ENCODE data around the gene NPM1. TPM values are rescaled to one million over a fixed set of nuclear protein-coding genes. Genes with fewer than 3 reads are reported as not detected.
"Not testable (repeated sequence)": the region's sequence is repeated elsewhere in the genome, so short reads cannot be mapped to it uniquely, and the experiment has no call there.

The NPM1 gene
- total RNA-seq, 4 donors from 2014 or later, result 532 to 835 (median 744) TPM

- Histone ChIP-seq H3K9me3 (no peaks in the 10 kb centered on the region), H3K4me3 (no peak overlapping the region), H3K4me1 (no peaks in the 10 kb centered on the region), H3K27ac (no peak overlapping the region), H3K36me3 (no peaks in the 10 kb centered on the region), H3K27me3 (peaks cover 9% of the 10 kb centered on the region)
- TF ChIP-seq EP300 (IDR thresholded peaks at IDR 0.05) (no peak), POLR2A (IDR thresholded peaks at IDR 0.05) (no peak), CTCF (IDR thresholded peaks at IDR 0.05) (no peak), POLR2AphosphoS5 (IDR thresholded peaks at IDR 0.05) (no peak)
- ATAC-seq, result no peak
- WGBS, 2 donors (ENCODE audit: low coverage in 1 of 2), result 25 to 78% methylated on average over 3 to 5 of the region's 7 CpGs
These were observed 22.3 kb upstream of the NPM1 start for GRCh38 chr5:171365351-171365750.

DNA sequence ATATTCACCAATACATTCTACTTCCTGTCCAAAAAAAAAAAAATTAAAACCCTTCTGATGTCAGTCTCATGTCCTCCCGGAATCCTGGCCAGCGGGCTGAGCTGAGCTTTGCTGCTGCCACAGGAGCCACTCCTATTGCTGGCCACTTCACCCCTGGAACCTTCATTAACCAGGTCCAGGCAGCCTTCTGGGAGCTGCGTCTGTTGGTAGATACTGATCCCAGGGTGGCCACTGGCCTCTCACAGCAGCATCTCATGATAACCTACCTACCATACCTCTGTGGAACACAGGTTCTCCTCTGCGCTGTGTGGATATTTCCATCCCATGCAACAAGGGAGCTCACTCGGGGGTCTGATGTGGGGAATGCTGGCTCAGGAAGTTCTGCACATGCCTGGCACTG is 21.0 kb upstream of the NPM1 start:
- Histone ChIP-seq H3K27ac (no peak overlapping the region), H3K4me1 (no peaks in the 10 kb centered on the region), H3K36me3 (no peaks in the 10 kb centered on the region), H3K9me3 (no peaks in the 10 kb centered on the region), H3K4me3 (no peak overlapping the region), H3K27me3 (peaks cover 21% of the 10 kb centered on the region)
- TF ChIP-seq EP300 (IDR thresholded peaks at IDR 0.05) (no peak), POLR2A (IDR thresholded peaks at IDR 0.05) (no peak), CTCF (IDR thresholded peaks at IDR 0.05) (no peak), POLR2AphosphoS5 (IDR thresholded peaks at IDR 0.05) (no peak)
- 20 to 100% methylated on average over 2 of the region's 5 CpGs for WGBS, 2 donors (ENCODE audit: low coverage in 1 of 2)
- no peak for ATAC-seq

DNA sequence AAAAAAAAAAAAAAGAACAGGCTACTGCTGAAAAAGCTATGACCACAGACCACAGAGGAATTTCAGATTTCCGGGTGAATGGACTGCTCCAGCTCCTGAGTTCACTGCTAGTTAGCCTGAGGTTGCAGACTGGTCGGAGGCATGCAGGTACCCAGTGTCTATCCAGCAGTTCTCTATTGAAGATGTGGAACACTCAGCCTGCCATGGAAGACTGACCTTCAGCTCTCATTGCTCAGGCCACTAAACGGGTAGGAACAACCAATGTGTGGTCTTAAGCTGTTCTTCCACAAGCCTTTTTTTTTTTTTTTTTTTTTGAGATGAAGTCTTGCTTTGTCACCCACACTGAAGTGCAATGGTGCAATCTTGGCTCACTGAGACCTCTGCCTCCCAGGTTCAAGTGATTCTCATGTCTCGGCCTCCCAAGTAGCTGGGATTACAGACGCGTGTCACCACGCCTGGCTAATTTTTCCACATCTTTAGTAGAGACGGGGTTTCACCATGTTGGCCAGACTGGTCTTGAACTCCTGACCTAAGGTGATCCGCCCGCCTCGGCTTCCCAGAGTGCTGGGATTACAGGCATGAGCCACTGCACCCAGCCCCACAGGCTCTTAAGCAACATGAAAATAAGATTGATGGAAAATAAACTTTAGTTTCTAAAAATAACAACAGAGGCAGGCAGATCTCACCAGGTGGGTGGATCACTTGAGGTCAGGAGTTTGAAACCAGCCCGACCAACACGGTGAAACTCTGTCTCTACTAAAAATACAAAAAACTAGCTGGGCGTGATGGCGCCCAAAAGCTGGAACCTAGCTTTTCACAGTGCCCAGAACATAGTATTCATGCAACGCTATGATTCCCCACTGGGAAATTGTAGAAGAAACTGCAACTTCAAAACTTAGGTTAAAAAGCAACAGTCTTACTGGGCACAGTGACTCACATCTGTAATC is 20.0 kb upstream of the NPM1 start:
- Histone ChIP-seq H3K27me3 (peaks cover 24% of the 10 kb centered on the region), H3K9me3 (no peaks in the 10 kb centered on the region), H3K27ac (no peak overlapping the region), H3K4me1 (no peaks in the 10 kb centered on the region), H3K4me3 (no peak overlapping the region), H3K36me3 (no peaks in the 10 kb centered on the region)
- 61 to 84% methylated on average over 5 to 11 of the region's 16 CpGs for WGBS, 2 donors (ENCODE audit: low coverage in 1 of 2)
- no peak for TF ChIP-seq POLR2A (IDR thresholded peaks at IDR 0.05)
- TF ChIP-seq EP300 (IDR thresholded peaks at IDR 0.05), result no peak
- no peak for TF ChIP-seq CTCF (IDR thresholded peaks at IDR 0.05)
- TF ChIP-seq POLR2AphosphoS5 (IDR thresholded peaks at IDR 0.05), result no peak
- no peak for ATAC-seq

GRCh38 chr5:171369056-171369455 is 18.6 kb upstream of the NPM1 start:
- Histone ChIP-seq H3K9me3 (no peaks in the 10 kb centered on the region), H3K4me3 (no peak overlapping the region), H3K27me3 (peaks cover 24% of the 10 kb centered on the region), H3K27ac (no peak overlapping the region), H3K4me1 (no peaks in the 10 kb centered on the region), H3K36me3 (no peaks in the 10 kb centered on the region)
- TF ChIP-seq POLR2A (IDR thresholded peaks at IDR 0.05), result no peak
- WGBS, 2 donors (ENCODE audit: low coverage in 1 of 2), result 83 to 90% methylated on average over 3 to 6 of the region's 6 CpGs
- ATAC-seq, result no peak

DNA sequence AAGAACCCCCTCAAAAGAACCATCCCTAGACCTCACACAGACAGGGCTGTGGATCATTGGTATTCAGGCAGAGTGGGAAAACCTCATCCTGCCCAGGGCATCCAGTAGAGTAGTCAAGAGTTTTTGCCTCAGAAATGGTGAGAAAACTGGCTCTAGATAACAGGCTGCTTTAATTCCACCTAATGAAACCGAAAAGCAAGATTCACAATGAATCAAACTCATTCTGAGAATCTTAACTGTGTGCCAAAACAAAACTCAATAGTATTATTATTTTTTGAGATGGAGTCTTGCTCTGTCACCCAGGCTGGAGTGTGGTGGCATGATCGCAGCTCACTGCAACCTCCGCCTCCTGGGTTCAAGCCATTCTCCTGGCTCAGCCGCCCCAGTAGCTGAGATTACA is 17.8 kb upstream of the NPM1 start:
- Histone ChIP-seq H3K9me3 (no peaks in the 10 kb centered on the region), H3K4me1 (no peaks in the 10 kb centered on the region), H3K4me3 (no peak overlapping the region), H3K36me3 (no peaks in the 10 kb centered on the region), H3K27ac (no peak overlapping the region), H3K27me3 (peaks cover 24% of the 10 kb centered on the region)
- TF ChIP-seq CTCF (IDR thresholded peaks at IDR 0.05) (no peak), POLR2AphosphoS5 (IDR thresholded peaks at IDR 0.05) (no peak), EP300 (IDR thresholded peaks at IDR 0.05) (no peak), POLR2A (IDR thresholded peaks at IDR 0.05) (no peak)
- no peak for ATAC-seq
- WGBS, 2 donors (ENCODE audit: low coverage in 1 of 2), result 95% methylated on average over 4 of the region's 4 CpGs; no CpG with 5 or more reads in 1 of the 2 donors

GRCh38 chr5:171370881-171371280 is 16.8 kb upstream of the NPM1 start:
- H3K4me3 ChIP-seq, H3K27ac ChIP-seq, H3K4me1 ChIP-seq, ATAC-seq, H3K9me3 ChIP-seq, H3K36me3 ChIP-seq: not testable (repeated sequence)
- peaks cover 24% of the 10 kb centered on the region for H3K27me3 ChIP-seq
- 60 to 61% methylated on average over 8 to 9 of the region's 10 CpGs for WGBS, 2 donors (ENCODE audit: low coverage in 1 of 2)

Measured in gastroesophageal sphincter (tissue), 4 donors.